Heart left ventricle (tissue), 13 donors: ENCODE data around the gene FAM168A.

Experiments used
- CTCF ChIP-seq, 12 donors: fragments of 200-600 bp; sonication (generic) in 4 of 12; IDR thresholded peaks; one replicate each; pipeline versions ENCODE4 v1.5.0 to v1.8.0; 2018 to 2022; ENCODE audit warnings: antibody characterized with exemption in 12 of 12, mild to moderate bottlenecking in 5 of 12
- POLR2A ChIP-seq, 2 donors: fragments of 450-650 bp; IDR thresholded peaks; one replicate each; pipeline ENCODE4 v1.6.1; 2017; ENCODE audit warnings: antibody characterized with exemption in 2 of 2, mild to moderate bottlenecking in 2 of 2, moderate library complexity in 2 of 2
- donor health status: ischemic (EF 13 %, LVEDD 7.1; RV severe dilation, severe dysfunction).
- donor health status: DM: no; HTN: yes; CAD: no.
- donor health status: DM: no; HTN: no; CAD: no.
- donor health status: ischemic (EF 25% LVEDD 6.9; RV normal size, moderate dysfunction).
- donor health status: ischemic (EF 25% LVEDD 5.7; RV mildly dilated, moderate dysfunction).
- donor health status: ischemic (EF 35%, LVEDD 5.7; RV mildly dilated, moderate dysfunction).
- donor health status: nonischemic (EF 11% LVEDD 7.7; RV severe dilation, severe dysfunction).
- donor health status: DM: yes; HTN: yes; CAD: no.
- donor health status: PGD.
- donor health status: ischemic (EF 29% LVEDD 5.4; RV normal size, mild dysfunction).
- donor health status: nonischemic (EF 23%, LVEDD 6.1; RV moderate dilation, normal function).

GRCh38 chr11:73516080-73516479, 81.8 kb downstream of the FAM168A start:
- TF ChIP-seq POLR2A (IDR thresholded peaks at IDR 0.05) (no peak), CTCF (IDR thresholded peaks at IDR 0.05) (no peak)
